NB4 (cell line): ENCODE results near the gene FRMPD1.

ENCODE experiments used
- CTCF ChIP-seq: IDR thresholded peaks from one replicate; pipeline ENCODE4 v1.5.1; 2012; ENCODE audit warnings: low read depth, low read length
- MAX ChIP-seq: IDR thresholded peaks from 2 replicates; pipeline ENCODE4 v1.6.1; 2011; ENCODE audit warnings: low read depth, low read length
- MYC ChIP-seq: IDR thresholded peaks from 2 replicates; pipeline ENCODE4 v1.6.1; 2011; ENCODE audit warnings: low read depth, low read length
- POLR2A ChIP-seq: IDR thresholded peaks from 2 replicates; pipeline ENCODE4 v1.6.1; 2011; ENCODE audit warnings: mild to moderate bottlenecking; ENCODE audit not compliant: insufficient read length; ENCODE audit errors: extremely low read depth

GRCh38 chr9:37675661-37676060, 24.9 kb downstream of the FRMPD1 start:
- TF ChIP-seq CTCF: no peak
- no peak for TF ChIP-seq POLR2A
- TF ChIP-seq MAX: no peak
- no peak for TF ChIP-seq MYC
